K562 (cell line): ENCODE measurements around the gene CCSER2. TPM values are rescaled to one million over a fixed set of nuclear protein-coding genes. Genes with fewer than 3 reads are reported as not detected.

Source experiments
- ATAC-seq: fragments of 200-7000 bp; cut with Tn5 transposase; 3 replicates; pipeline ENCODE4 v1.9.1; 2020; ENCODE audit warnings: moderate library complexity
- BruUV-seq: library from RNA; stranded (reverse); fragments of 400-500 nt; replicated peaks from 2 replicates; lab custom pipeline; 2021; lab: Mats Ljungman, UMichigan
- CTCF ChIA-PET: fragments of 300-600 bp; formaldehyde crosslinking; extraction: SDS; loops from one replicate; lab custom pipeline; 2021; ENCODE audit warnings: low intra/inter-chr PET ratio; lab: Yijun Ruan, JAX
- POLR2A ChIA-PET: fragments of 300-600, 350-650 bp; sonication (Branson Sonifier 250); formaldehyde crosslinking; extraction: SDS; loops from one replicate; lab custom pipeline; 2021; ENCODE audit warnings: antibody characterized with exemption, inconsistent platforms; lab: Yijun Ruan, JAX
- DNase-seq, 4 experiments: peaks; one replicate each; pipeline versions ENCODE4 v3.0.0 to v3.0.0-alpha.2; 2011 to 2018; ENCODE audit warnings: low spot score in 3 of 4, mixed read lengths in 3 of 4; ENCODE audit errors: extremely low read depth in 1 of 4
- FAIRE-seq: peaks from 2 replicates; lab custom pipeline; 2011; peaks lifted over from hg19 to GRCh38; lab: Jason Lieb, UNC
- H2AFZ ChIP-seq: 2 replicates; pipeline ENCODE4 v1.6.0; 2011; ENCODE audit warnings: low read depth, low read length, control low read depth, inconsistent platforms
- H3K27ac ChIP-seq: fragments of 200-600 bp; 3 replicates; pipeline ENCODE4 v1.8.0; 2011; ENCODE audit warnings: low read depth, mild to moderate bottlenecking, control low read depth, inconsistent platforms, low read length, moderate library complexity, mixed read lengths; ENCODE audit errors: extremely low read depth
- H3K27me3 ChIP-seq, 2 experiments: fragments of 300-600 bp in 1 of 2; 2 replicates in 1 of 2; 3 replicates in 1 of 2; pipeline versions ENCODE4 v1.6.0 to v1.8.0; 2011; ENCODE audit warnings: inconsistent platforms in 2 of 2, low read length in 2 of 2, mild to moderate bottlenecking in 1 of 2, mixed read lengths in 1 of 2, moderate library complexity in 1 of 2; ENCODE audit not compliant: control insufficient read depth in 2 of 2, insufficient read depth in 2 of 2
- H3K36me3 ChIP-seq: fragments of 300-600 bp; 3 replicates; pipeline ENCODE4 v1.8.0; 2011; ENCODE audit warnings: mild to moderate bottlenecking, low read length, inconsistent platforms; ENCODE audit not compliant: control insufficient read depth, insufficient read depth
- H3K4me1 ChIP-seq, 2 experiments: fragments of 200-600 bp in 1 of 2; replicated peaks in 1 of 2; 2 replicates in 1 of 2; 3 replicates in 1 of 2; pipeline versions ENCODE4 v1.5.1 to v1.8.0; 2011; ENCODE audit warnings: inconsistent platforms in 2 of 2, low read length in 2 of 2, mild to moderate bottlenecking in 1 of 2, mixed read lengths in 1 of 2, moderate library complexity in 1 of 2; ENCODE audit not compliant: control insufficient read depth in 2 of 2, insufficient read depth in 2 of 2
- H3K4me2 ChIP-seq: 2 replicates; pipeline ENCODE4 v1.6.1; 2011; ENCODE audit warnings: low read length, control low read depth, inconsistent platforms, mixed read lengths; ENCODE audit not compliant: insufficient read depth
- H3K4me3 ChIP-seq: fragments of 200-600 bp; sonication (generic), shearing (Covaris generic); 2 replicates; pipeline ENCODE4 v1.5.1; 2016; ENCODE audit warnings: control low read depth, inconsistent platforms
- H3K79me2 ChIP-seq: fragments of 200-600 bp; 3 replicates; pipeline ENCODE4 v1.8.0; 2011; ENCODE audit warnings: low read length, inconsistent platforms; ENCODE audit not compliant: control insufficient read depth, insufficient read depth
- H3K9ac ChIP-seq, 2 experiments: 2 replicates each; pipeline versions ENCODE4 v1.6.0 to v1.6.1; 2011; ENCODE audit warnings: low read depth in 2 of 2, low read length in 2 of 2, control low read depth in 1 of 2, inconsistent platforms in 1 of 2, mild to moderate bottlenecking in 1 of 2, mixed read lengths in 1 of 2; ENCODE audit not compliant: insufficient read depth in 1 of 2
- H3K9me1 ChIP-seq: one replicate; pipeline ENCODE4 v1.6.0; 2011; ENCODE audit warnings: inconsistent platforms, mild to moderate bottlenecking, low read length, moderate library complexity; ENCODE audit not compliant: control insufficient read depth, insufficient read depth
- H3K9me3 ChIP-seq: replicated peaks from 2 replicates; pipeline ENCODE4 v1.5.1; 2011; ENCODE audit warnings: low read depth, low read length, inconsistent platforms; ENCODE audit not compliant: control insufficient read depth, insufficient read depth
- H4K20me1 ChIP-seq: replicated peaks from 2 replicates; pipeline ENCODE4 v1.6.1; 2011; ENCODE audit warnings: low read length, inconsistent platforms, mixed read lengths; ENCODE audit not compliant: control insufficient read depth, insufficient read depth
- CHAMP1 ChIP-seq: fragments of 450-650 bp; IDR thresholded peaks from 2 replicates; pipeline ENCODE4 v1.6.1; 2016; ENCODE audit warnings: mild to moderate bottlenecking
- CTBP1 ChIP-seq: fragments of 450-650 bp; IDR thresholded peaks from 2 replicates; pipeline ENCODE4 v1.6.1; 2016; ENCODE audit warnings: borderline replicate concordance
- DPF2 ChIP-seq: fragments of 450-650 bp; IDR thresholded peaks from 2 replicates; pipeline ENCODE4 v1.6.1; 2016
- FOXA3 ChIP-seq, 2 experiments: fragments of 450-650 bp in 1 of 2; sonication (generic) in 1 of 2; formaldehyde crosslinking; IDR thresholded peaks in 1 of 2; conservative IDR thresholded peaks in 1 of 2; 2 replicates each; pipeline versions ENCODE4 v1.4.0 to v1.8.0; 2020 to 2022; ENCODE audit warnings: mild to moderate bottlenecking in 2 of 2, missing genetic modification reagents in 1 of 2
- RFX7 ChIP-seq: fragments of 250-450 bp; sonication (Bioruptor Pico); IDR thresholded peaks from 2 replicates; pipeline ENCODE4 v1.5.1; 2021; ENCODE audit warnings: mild to moderate bottlenecking
- SNRNP70 ChIP-seq: fragments of 200-400 bp; formaldehyde crosslinking; optimal IDR thresholded peaks from 2 replicates; pipeline ENCODE3; 2017; ENCODE audit warnings: low read depth, low read length
- SRF ChIP-seq, 2 experiments: fragments of 250-450, 450-650 bp in 1 of 2; sonication (Bioruptor Pico) in 1 of 2; sonication (generic) in 1 of 2; formaldehyde crosslinking; IDR thresholded peaks; 2 replicates each; pipeline versions ENCODE4 v1.5.0 to v1.5.1; 2020 to 2022; ENCODE audit warnings: mild to moderate bottlenecking in 1 of 2, missing genetic modification reagents in 1 of 2
- U2AF2 ChIP-seq: fragments of 200-400 bp; formaldehyde crosslinking; optimal IDR thresholded peaks from 2 replicates; pipeline ENCODE3; 2017; ENCODE audit warnings: low read depth, mild to moderate bottlenecking, low read length
- WGBS: fragments of 100-300 bp; shearing (Covaris generic); methylation state at CpG from one replicate; pipeline ENCODE4 v1.1.6; 2016; ENCODE audit warnings: low coverage, mixed read lengths; ENCODE audit not compliant: insufficient coverage; ENCODE audit errors: missing lambda C conversion rate; 5-methylcytosine and 5-hydroxymethylcytosine counted together
- in situ Hi-C: fragments of 300-500 bp; cut with MboI; formaldehyde crosslinking; loops from 4 replicates; pipeline ENCODE4 v1.15.0; 2018; ENCODE audit warnings: inconsistent platforms, mixed read lengths
- intact Hi-C: fragments of 100-400 bp; cut with micrococcal nuclease; formaldehyde crosslinking; loops from 2 replicates; pipeline ENCODE4 v1.14.2; 2022
- polyA plus RNA-seq, 8 experiments: library from polyadenylated mRNA; depleted of rRNA in 4 of 8; stranded (reverse) in 5 of 8; unstranded in 3 of 8; fragments of >200 nt; fragmentation: Nextera tagmentation in 2 of 8; fragmentation: Illumina TruSeq in 1 of 8; extraction: Ambion mirVana in 2 of 8; extraction: Trizol in 1 of 8; gene quantifications; 2 replicates each; pipeline versions ENCODE4 v1.2.1 to v1.2.3, GENCODE V29; 2011 to 2014; ENCODE audit warnings: inconsistent platforms in 1 of 8, missing spikeins in 1 of 8
- total RNA-seq, 7 experiments: library from RNA; depleted of rRNA in 6 of 7; stranded (reverse); fragments of >200 nt in 6 of 7; fragmentation: Illumina TruSeq in 2 of 7; extraction: Trizol in 2 of 7; gene quantifications; 2 replicates each; pipeline versions ENCODE4 v1.2.1 to v1.2.3, GENCODE V29; 2011 to 2021; ENCODE audit warnings: low replicate concordance in 1 of 7

Gene CCSER2
- total and polyA plus RNA-seq, 9 of the 15 experiments (the other 6 are each of a cell fraction or from before 2014, with no cell fraction given): 2.7 to 15.1 (median 9.7) TPM

- Histone ChIP-seq H3K36me3 (no peaks in the 10 kb centered on the region), H2AFZ (no peak overlapping the region), H3K4me1 (peaks cover 7 to 15% of the 10 kb centered on the region in 2 experiments; a peak in 4 of 5 replicates), H3K9me3 (no peaks in the 10 kb centered on the region), H3K79me2 (no peaks in the 10 kb centered on the region), H3K4me3 (no peak overlapping the region), H4K20me1 (0 out of 2 replicates have a peak, but pooled peaks cover 7% of the 10 kb centered on the region), H3K4me2 (no peak overlapping the region), H3K27ac (no peak overlapping the region), H3K27me3 (no peaks in the 10 kb centered on the region), H3K9me1 (peaks cover 4% of the 10 kb centered on the region), H3K9ac (no peak overlapping the region)
- TF ChIP-seq SRF (CRISPR knock-in tag; IDR thresholded peaks at IDR 0.05): no peak
- TF ChIP-seq CTBP1: no peak
- no peak for TF ChIP-seq CHAMP1
- TF ChIP-seq FOXA3 (CRISPR knock-in tag; conservative IDR thresholded peaks at IDR 0.05 in 1 of 2, IDR thresholded peaks at IDR 0.05 in 1 of 2): no peak
- TF ChIP-seq SNRNP70: no peak
- TF ChIP-seq RFX7: no peak
- no peak for TF ChIP-seq U2AF2
- no peak for TF ChIP-seq DPF2
- in situ Hi-C loops (no loop called here), intact Hi-C loops (no loop called here)
- FAIRE-seq (no peak), DNase-seq (no peak), ATAC-seq (no peak)
- CTCF ChIA-PET: no interaction called here
- no TSS peak for BruUV-seq
- POLR2A ChIA-PET: interaction anchor here (0.6 to 1.3 kb wide), 2 partner anchors 9 to 10 kb away, joined by 3 to 5 read pairs; no protein-coding TSS in a partner anchor
- WGBS: 0% methylated on average over 1 of the region's 1 CpG
Measured at GRCh38 chr10:84289521-84290200, 38.7 kb upstream of the CCSER2 start.
